IPS-11a (cell line): ENCODE results near the gene HSPA5.
A peak's percentile ranks its signal among the peaks of the same experiment; 100 is the strongest.
"Not testable (repeated sequence)": the region's sequence is repeated elsewhere in the genome, so short reads cannot be mapped to it uniquely, and the experiment has no call there.

ENCODE experiments used
- H3K4me3 ChIP-seq: one replicate; pipeline ENCODE4 v1.5.1; 2013; ENCODE audit warnings: low read depth, low read length, control low read depth

The HSPA5 gene

DNA sequence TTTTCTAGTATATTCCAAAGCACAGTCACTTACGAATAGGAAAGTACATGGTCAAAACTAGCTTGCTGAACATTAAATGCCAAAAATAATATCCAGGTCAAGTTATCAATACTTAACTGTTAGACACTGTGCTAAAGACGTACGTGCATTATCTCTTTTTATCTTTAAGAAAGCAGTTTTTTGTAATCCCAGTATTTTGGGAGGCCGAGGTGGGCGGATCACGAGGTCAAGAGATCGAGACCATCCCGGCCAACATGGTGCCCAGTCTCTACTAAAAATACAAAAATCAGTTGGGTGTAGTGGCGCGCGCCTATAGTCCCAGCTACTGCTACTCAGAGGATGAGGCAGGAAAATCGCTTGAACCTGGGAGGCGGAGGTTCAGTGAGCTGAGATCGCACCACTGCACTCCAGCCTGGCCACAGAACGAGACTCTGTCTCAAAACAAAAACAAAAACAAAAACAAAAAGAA, 2.7 kb upstream of the HSPA5 start:
- no peak overlapping the region for H3K4me3 ChIP-seq

DNA sequence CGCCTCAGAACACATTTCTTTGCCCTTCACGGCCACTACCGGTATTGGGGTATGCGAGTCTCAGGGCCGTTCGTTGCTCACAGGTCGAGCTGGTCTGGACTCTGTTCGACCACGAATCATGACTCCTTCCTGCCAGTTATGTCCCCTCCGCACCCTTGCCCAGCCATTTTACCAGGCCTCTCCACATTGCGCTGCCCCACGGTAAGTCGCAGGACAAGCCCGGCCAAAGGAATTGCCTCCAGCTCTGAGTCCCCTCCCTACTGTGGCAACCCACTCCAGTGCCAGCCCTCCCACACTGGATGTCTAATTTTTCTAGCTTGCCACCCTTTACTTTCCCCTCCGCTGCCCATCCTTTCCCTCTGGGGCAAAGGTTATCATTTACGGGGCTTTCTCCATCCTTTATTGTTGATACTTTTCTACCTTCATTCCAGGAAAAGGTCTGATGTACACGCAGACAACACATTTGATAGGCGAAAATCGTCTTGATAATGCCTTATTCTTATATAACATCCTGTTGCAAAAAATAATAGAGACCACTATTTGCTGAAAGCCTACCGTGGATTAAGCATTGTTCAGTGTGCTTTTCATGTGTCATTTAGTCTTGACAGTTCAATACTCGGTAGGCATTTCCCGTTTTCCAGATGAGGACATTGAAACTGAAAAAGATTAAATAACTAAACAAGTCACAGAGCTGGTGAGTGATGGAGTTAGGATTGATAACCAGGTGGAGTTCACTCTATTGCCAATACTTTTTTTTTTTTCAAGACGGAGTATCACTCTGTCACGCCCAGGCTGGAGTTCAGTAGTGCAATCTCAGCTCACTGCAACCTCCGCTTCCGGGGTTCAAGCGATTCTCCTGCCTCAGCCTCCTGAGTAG, 958 bp upstream of the HSPA5 start:
- peak overlapping the region; percentile 84 for H3K4me3 ChIP-seq

DNA sequence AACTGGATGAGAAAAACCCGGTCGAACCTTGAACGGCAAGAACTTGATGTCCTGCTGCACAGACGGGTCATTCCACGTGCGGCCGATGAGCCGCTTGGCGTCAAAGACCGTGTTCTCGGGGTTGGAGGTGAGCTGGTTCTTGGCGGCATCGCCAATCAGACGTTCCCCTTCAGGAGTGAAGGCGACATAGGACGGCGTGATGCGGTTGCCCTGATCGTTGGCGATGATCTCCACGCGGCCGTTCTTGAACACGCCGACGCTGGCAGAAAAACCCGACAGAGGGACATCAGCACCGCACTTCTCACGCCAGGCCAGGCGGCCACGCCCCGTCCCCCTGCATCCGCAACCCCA, 519 bp downstream of the HSPA5 start:
- peak overlapping the region; percentile 99 for H3K4me3 ChIP-seq

DNA sequence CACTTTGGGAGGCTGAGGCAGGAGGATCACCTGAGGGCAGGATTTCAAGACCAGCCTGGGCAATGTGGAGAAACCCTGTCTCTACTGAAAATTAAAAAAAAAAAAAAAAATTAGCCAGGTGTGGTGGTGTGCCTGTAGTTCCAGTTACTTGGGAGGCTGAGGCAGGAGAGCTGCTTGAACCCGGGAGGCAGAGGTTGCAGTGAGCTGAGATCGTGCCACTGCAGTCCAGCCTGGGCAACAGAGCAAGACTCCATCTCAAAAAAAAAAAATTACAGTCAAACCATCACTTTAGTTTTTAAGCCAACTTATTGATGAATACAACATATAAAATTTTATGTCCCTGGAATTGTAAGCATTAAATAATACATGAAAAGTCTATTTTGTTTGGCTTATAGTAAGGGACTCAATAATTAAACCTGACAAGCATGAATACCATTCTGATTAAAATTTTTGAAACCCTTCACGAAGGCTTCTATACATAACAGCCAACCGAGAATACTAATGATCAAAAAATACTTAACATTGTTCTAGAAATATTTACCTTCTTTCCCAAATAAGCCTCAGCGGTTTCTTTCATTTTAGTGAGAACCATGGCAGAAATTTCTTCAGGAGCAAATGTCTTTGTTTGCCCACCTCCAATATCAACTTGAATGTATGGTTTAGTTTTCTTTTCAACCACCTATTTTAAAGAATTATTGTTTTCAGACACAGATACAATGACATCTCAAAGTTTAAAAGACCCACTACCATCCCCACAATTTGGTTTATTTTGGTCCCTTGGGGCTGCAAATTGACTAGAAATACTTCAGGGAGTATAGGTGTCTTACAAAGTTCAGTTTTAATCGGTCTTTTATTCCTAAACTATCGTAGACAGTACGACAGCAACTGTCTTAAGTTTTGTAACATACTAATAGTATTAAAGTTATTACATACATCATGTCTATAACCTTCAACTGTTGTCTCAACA, 1.2 kb downstream of the HSPA5 start:
- H3K4me3 ChIP-seq, result peak overlapping the region; percentile 99

DNA sequence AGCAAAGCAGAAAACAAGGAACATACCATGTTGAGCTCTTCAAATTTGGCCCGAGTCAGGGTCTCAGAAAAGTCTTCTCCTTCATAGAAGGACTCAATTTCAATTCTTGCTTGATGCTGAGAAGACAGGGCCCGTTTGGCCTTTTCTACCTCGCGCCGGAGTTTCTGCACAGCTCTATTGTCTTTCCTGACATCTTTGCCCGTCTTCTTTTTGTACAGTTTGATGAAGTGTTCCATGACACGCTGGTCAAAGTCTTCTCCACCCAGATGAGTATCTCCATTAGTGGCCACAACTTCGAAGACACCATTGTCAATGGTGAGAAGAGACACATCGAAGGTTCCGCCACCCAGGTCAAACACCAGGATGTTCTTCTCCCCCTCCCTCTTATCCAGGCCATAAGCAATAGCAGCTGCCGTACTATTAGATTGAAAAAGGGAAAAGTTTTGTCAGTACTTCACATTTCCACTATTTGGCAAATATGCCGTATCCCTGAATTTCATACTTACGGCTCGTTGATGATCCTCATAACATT, 2.2 kb downstream of the HSPA5 start:
- no peak overlapping the region for H3K4me3 ChIP-seq

DNA sequence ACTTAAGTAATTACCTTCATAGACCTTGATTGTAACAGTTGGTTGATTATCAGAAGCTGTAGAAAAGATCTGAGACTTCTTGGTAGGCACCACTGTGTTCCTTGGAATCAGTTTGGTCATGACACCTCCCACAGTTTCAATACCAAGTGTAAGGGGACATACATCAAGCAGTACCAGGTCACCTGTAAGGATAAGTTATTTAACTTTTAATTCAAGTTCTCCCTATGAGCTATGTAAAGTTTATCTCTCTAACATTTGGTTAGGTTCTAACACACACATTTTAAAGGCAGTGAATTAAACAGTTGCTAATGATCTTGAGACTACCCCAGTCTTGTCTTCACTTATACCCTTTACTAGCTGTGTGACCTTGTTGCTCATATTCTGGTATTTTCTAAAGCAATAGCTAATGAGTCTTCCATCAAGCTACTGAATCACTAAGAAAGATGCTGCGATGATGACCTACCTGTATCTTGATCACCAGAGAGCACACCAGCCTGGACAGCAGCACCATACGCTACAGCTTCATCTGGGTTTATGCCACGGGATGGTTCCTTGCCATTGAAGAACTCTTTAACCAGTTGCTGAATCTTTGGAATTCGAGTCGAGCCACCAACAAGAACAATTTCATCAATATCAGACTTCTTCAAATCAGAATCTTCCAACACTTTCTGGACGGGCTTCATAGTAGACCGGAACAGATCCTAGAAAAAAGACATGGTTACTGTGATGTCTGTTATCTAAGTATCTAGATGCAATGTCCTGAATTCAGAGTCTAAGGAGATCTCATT, 2.8 kb downstream of the HSPA5 start:
- no peak overlapping the region for H3K4me3 ChIP-seq

DNA sequence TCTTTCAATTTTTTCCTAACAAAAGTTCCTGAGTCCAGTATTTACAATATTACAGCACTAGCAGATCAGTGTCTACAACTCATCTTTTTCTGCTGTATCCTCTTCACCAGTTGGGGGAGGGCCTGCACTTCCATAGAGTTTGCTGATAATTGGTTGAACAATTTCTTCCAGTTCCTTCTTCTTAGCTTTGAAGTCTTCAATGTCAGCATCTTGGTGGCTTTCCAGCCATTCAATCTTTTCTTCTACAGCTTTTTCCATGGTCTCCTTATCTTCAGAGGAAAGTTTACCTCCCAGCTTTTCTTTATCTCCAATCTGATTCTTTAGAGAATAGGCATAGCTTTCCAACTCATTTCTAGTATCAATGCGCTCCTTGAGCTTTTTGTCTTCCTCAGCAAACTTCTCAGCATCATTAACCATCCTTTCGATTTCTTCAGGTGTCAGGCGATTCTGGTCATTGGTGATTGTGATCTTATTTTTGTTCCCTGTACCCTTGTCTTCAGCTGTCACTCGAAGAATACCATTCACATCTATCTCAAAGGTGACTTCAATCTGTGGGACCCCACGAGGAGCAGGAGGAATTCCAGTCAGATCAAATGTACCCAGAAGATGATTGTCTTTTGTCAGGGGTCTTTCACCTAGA, 4.5 kb downstream of the HSPA5 start:
- not testable (repeated sequence) for H3K4me3 ChIP-seq

DNA sequence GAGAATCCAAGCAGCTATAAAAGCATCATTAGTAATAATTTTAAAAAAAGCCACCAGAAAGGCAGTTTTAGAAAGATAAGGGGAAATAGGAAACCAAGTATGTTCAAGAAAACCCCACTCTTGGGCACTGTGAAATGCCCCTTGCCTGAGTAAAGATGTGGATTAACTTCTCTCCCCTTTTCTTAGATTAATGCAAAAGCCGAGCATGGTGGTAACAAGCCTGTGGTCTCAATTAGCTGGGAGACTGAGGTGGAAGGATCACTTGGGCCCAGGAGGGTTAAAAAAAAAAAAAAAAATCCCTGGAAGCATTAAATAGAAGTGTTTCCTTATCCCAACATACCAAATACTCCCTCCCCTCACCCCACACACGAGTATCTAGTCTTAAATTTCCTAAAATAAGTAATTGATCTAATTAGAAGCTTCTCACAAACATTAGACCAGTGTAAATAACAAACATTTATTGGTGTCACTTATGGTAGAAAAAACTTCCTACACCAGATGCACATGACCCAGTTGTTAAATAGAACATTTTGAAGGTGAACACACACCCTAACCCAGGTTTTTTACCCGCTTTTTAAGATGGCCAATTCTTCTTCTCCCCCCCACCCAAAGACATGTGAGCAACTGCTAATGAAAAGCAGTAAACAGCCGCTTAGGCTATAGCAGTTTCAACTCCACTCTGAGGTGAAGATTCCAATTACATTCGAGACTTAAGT, 5.2 kb downstream of the HSPA5 start:
- H3K4me3 ChIP-seq, result no peak overlapping the region

DNA sequence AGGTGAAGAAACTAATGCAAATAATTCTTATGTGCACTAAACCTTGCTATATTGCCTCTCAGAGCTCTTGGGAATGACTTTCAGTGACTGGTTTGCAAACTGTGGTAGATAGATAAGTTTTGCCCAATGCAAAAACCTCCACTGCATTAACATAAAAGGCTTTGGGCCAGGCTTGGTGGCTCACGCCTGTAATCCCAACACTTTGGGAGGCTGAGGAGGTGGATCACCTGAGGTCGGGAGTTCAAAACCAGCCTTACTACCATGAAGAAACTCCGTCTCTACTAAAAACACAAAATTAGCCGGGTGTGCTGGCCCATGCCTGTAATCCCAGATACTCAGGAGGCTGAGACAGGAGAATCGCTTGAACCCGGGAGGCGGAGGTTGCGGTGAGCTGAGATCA, 7.0 kb downstream of the HSPA5 start:
- not testable (repeated sequence) for H3K4me3 ChIP-seq

DNA sequence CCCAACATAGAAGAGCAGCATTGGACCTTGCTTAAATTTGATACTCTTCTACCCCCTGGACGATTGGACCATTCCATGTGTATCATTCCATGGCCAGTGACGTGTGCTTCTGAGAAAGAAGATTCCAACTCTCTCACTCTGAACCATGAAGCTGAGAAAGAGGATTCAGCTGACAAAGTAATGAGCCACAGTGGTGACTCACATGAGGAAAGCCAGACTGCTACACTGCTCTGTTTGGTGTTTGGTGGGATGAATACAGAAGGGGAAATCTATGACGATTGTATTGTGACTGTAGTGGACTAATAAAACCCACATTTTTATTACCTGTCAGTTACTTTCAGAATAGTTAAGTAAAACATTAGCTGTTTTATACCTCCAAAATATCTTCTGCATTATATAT, 7.5 kb downstream of the HSPA5 start:
- no peak overlapping the region for H3K4me3 ChIP-seq

DNA sequence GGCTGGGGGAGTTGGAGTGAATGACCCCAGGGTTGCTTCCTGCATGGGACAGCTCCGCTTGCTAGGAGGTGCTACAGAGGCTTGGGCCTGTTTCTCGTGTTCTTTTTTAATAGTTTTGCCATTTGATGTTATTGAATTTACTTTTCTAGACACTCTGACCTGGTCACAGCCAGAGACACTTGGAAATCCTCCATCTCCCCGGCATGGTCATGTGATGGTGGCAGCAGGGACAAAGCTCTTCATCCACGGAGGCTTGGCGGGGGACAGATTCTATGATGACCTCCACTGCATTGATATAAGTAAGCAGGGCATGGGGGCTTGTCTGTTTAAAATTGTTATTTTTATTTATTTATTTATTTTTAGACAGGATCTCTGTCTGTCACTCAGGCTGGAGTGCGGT, 13.4 kb downstream of the HSPA5 start:
- H3K4me3 ChIP-seq, result no peak overlapping the region

DNA sequence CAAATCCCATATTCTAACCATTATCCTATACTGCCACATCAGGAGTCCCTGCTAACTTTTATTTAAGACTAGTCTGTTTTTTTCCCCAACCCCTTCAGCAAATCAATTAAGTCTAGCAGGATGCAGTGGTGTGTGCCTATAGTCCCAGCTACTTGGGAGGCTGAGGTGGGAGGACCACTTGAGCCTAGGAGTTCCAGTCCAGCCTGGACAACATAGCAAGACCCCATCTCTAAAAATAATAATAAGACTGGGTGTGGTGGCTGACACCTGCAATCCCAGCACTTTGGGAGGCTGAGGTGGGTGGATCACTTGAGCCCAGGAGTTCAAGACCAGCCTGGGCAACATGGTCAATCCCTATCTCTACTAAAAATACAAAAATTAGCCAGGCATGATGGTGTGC, 16.3 kb downstream of the HSPA5 start:
- H3K4me3 ChIP-seq, result not testable (repeated sequence)

DNA sequence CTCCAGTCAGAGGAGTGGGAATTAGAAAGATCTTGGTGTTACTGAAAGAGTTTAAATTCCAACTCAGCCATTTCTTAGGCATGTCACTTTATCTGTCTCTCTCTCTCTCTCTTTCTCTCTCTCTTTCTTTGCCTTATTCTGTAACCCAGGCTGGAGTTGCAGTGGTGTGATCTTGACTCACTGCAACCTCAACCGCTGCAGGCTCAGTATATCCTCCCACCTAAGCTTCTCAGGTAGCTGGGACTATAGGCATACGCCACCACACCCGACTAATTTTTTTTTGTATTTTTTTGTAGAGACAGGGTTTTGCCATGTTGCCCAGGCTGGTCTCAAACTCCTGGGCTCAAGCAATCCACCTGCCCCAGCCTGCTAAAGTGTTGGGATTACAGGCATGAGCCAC, 22.5 kb downstream of the HSPA5 start:
- no peak overlapping the region for H3K4me3 ChIP-seq

DNA sequence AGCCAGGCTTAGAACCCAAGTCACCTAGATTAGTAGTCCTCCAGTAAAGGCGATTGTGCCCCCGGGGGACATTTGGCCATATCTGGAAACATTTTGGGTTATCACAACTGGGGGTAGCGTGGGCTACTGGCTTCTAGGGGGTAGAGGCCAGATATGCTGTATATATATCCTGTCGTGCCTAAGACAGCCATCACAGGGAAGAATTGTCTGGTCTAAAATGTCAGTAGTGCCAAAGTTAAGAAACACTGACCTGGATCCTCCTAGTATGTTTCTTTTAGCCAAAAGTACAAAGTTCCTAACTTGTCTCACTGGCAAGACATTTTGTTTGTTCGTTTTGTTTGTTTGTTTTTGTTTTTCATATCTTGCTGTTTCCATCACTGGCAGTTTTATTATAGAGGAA, 27.0 kb downstream of the HSPA5 start:
- H3K4me3 ChIP-seq, result no peak overlapping the region

DNA sequence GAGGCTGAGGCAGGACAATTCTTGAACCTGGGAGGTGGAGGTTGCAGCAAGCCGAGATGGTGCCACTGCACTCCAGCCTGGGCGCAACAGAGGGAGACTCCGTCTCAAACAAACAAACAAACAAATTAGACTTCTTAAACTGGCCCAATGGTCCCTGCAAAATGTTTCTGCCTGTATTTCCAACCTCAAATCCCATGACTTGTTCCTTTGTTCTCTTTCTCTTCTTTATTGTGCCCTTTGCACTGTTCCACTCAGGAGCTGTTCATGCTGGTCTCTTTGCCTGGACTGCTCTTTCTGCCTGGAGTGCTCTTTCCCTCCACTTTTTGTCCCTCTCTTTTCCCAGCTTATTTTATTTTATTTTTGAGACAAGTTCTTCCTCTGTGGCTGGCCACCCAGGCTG, 36.7 kb downstream of the HSPA5 start:
- no peak overlapping the region for H3K4me3 ChIP-seq

DNA sequence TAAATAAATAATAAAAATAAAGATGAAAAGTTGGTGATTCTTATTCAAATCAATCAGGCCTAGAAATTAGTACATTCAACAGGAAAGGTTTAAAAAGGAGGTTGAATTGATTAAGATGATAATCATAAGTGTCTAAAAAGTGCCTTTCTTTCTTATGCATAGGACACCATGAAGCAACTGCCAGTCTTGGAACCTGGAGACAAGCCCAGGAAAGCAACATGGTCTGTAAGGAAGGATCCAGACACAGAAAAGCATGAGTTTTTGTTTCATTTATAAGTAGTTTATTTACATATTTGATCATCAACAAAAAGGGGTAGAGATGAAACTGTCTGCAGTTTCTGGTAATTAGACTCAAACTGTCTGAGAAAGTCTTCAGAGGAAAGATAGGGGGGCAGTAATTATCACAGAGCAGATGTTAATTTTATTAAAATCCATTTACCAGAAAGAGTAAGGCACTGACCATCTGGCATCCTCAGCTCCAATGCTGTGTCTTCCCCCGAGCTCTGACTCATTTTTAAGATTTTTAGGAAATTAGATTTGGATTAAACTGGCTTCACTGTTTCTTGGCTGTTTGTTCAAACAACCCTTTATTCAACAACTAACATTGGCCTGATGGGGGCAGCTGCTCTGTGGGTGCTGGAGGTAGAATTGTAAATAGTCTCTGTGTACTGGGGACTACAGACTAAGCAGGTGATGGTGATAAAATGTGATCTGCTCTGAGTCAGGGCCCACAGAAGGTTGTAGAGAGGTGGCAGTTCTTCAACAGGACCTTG, 38.1 kb downstream of the HSPA5 start:
- no peak overlapping the region for H3K4me3 ChIP-seq

DNA sequence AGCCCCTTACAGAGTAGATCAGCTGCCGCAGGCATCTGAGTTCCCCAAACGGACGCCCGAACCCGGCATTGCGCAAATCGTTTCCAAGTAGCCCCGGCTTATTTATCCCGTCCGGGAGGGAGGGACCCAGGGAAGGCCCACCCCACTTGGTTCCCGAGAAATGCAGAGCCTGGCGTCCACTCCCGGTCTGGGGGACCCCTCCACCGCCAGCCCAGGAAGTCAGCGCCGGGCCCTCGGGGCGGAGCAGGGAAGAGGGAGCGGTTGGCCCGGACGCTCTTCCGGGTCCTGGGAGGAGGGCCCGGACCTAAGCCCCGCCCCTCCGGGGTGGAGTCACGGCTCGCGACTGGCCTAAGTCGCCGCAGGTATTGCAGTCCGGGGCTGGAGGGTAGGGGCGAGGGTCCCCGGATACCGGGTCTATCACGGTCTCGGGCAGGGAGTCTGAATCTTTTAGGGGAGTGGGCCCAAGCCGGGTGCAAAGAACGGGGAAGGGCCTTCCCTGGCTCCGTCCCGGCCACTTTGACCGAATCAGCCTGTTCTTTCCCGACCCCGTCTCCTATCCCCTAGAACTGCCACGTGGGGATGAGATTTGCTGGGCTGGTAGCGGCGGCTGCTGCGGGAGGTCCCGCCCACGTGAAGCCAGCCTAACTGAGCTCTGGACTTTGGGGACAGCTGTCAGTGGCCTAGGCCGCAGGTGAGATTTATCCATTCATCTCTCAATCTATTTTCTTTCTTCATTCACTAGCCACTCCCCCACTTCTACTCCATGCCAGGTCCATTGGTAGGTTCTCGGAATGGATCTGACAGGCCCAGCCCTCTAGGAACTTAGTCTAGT, 40.7 kb downstream of the HSPA5 start, which contains the start of gene RABEPK:
TSS of gene RABEPK (plus strand) at position 327 of the 832 bp plus-strand sequence. CDS start 2,472 bp downstream, outside the sequence.
- H3K4me3 ChIP-seq, result peak within 1 kb of the TSS; percentile 80

DNA sequence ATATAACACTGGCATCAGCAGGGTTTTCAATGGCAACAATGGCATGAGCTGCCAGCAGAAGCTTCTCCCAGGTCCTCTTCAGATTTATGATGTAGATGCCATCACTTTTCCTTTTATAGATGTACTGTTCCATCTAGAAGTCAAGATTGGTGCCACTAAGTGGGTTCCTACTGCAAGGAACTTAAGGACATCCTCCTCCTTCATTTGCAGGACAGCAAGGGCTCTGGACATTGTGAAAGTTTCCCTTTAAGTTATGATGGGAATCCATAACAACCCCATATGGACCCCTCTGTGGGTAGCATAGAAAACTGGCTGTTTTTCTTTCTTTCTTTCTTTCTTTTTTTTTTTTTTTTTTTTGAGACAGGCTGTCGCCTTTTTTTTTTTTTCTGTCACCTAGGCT, 45.6 kb downstream of the HSPA5 start:
- not testable (repeated sequence) for H3K4me3 ChIP-seq
